HG03469 (cell line): ENCODE results near the gene FGF14.

Source experiments
- ATAC-seq: cut with Tn5 transposase; IDR thresholded peaks from one replicate; pipeline ENCODE4 v1.9.1; 2021; ENCODE audit warnings: mild to moderate bottlenecking, moderate library complexity, moderate number of reproducible peaks; ENCODE audit not compliant: unreplicated experiment

The FGF14 gene

GRCh38 chr13:101751488-101751887 is 650.4 kb downstream of the FGF14 start:
- ATAC-seq, result peak; percentile 80

GRCh38 chr13:101749584-101749983 is 652.3 kb downstream of the FGF14 start:
- no peak for ATAC-seq

GRCh38 chr13:101747039-101747438 is 654.8 kb downstream of the FGF14 start:
- no peak for ATAC-seq

DNA sequence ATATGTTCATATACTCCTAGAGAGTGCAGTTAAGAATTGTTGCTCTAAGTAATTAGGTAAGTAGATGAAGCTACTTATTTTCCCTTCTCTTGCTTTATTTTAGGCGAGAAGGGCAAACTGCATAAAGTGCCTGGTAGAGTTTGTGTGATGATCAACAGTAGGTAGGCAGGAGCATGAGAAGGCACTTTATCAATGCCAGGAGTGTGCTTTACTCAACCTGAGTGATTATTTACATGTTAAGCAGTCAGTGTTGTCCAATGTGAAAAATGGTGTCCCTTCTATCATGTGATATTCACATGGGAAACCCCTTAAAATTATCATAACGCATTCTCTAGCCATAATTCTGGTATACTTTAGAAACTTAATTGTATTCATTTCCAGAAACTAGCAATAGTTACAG is 655.3 kb downstream of the FGF14 start:
- no peak for ATAC-seq

- ATAC-seq, result peak; percentile 87
Observed at GRCh38 chr13:101739382-101740178, 662.3 kb downstream of the FGF14 start.

GRCh38 chr13:101738336-101738735 is 663.5 kb downstream of the FGF14 start:
- ATAC-seq, result no peak

- no peak for ATAC-seq
Observed at GRCh38 chr13:101736566-101736965, 665.3 kb downstream of the FGF14 start.

GRCh38 chr13:101730420-101731000 is 671.3 kb downstream of the FGF14 start:
- ATAC-seq, result no peak

GRCh38 chr13:101728615-101729014 is 673.2 kb downstream of the FGF14 start:
- ATAC-seq, result no peak

GRCh38 chr13:101728021-101728420 is 673.8 kb downstream of the FGF14 start:
- ATAC-seq, result no peak

GRCh38 chr13:101727118-101727517 is 674.7 kb downstream of the FGF14 start:
- ATAC-seq, result no peak

DNA sequence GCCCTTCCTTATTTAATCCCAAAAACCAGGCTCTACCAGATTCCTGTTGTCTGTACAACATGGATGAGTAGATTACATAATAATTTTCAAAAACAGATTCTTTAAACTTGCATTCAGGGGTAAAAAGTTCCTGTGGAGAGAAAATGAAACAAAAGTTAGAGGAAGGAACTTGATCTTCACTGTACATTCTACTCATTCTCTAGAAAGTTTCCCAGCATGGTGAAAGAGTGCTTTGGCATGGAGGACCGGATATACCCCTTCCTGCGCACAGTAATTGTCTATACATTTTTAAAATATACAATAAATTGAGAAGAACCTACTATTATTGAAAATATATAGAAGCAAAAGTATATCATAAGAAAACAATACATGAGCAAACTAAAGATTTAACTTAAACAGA is 675.2 kb downstream of the FGF14 start:
- no peak for ATAC-seq

DNA sequence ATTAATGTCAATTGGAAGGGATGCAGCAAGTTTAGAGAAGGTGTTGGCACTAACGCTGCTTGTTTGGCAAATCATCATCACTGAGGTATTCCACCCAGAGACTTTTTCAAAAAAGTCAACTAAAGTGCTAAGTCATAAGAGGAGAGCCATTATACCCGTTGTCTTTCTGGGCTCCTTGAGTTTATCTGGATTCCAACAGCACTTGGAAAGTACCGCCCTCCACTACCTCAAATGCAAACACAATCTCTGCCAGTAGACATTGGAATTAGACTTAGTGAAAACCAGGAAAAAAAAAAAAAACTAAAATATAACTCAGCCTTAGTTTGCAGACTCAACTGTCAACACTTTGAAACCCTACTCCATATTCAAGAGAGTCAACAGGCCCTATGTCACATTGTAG is 683.4 kb downstream of the FGF14 start:
- no peak for ATAC-seq

DNA sequence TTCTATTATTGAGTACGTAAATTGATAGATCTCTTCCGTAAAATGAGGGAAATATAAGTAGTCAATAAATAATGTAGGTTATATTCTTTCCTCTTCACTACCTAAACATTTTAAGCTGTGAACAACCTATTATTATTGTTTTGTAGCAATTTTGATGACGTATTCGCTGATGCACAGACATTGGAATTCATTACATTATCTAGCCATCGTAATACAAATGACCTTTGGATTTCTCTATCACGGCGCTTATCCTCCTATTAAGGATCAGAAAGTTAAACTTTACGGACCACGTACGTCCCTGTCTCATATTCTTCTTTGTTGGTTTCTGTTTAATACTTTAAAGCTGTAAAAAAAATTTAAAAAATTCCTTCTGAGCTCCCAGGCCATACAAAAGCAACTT is 684.5 kb downstream of the FGF14 start:
- no peak for ATAC-seq

GRCh38 chr13:101714195-101714594 is 687.7 kb downstream of the FGF14 start:
- no peak for ATAC-seq

GRCh38 chr13:101712026-101712348 is 689.9 kb downstream of the FGF14 start:
- ATAC-seq, result no peak

DNA sequence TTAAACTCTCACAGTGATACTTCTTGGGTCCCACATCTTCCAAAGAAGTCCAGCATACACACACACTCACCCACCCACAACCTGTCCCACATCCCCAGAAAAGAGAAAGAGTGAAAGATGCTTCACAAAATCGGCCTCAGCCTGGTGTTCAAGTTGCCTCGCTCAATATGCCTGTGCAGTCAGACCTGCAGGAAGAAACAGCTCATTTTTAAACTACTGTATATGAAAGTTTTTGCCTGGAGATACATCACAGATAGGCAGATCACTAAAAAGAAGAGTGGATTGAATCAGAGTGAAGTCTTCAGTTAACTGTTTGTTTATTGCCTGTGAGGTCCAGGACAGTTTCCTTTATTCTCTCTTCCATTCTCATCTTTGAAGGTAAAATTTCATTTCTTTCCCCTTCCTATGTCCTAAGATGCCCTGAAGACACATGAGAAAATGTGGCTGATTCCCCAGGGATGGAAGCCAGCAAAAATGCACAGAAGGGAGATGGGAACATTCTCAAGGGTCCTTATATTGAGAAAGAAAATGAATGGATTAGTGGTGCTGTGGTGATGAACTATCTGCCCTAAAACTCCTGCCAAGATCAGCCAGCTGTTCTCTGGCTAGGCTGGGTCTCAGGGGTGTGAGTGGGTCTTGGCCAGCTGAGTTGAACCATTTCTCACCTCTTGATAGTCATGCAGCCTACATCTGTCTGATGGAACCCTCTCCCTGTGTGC is 690.4 kb downstream of the FGF14 start:
- ATAC-seq, result no peak

DNA sequence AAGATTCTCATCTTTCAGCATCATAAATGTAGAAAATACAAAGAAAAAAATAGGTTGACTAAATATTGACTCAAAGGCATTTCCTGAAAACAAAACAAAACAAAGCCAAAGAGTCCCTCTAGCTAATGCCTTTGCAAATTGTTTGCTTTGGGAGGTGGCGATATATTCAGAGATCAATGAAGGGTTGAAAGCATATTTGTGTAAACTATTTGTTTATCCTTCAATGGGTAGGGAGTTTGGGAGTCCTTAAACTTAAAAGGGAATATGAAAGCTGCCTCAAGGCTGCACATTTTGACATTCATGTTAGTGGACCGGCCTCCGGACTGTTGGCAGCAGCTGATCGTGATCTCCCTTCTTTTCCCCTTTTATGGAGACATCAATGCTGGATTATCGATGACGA is 691.9 kb downstream of the FGF14 start:
- ATAC-seq, result no peak

- ATAC-seq, result no peak
Observed at GRCh38 chr13:101708115-101708514, 693.7 kb downstream of the FGF14 start.

- ATAC-seq, result no peak
Observed at GRCh38 chr13:101707659-101708058, 694.2 kb downstream of the FGF14 start.

DNA sequence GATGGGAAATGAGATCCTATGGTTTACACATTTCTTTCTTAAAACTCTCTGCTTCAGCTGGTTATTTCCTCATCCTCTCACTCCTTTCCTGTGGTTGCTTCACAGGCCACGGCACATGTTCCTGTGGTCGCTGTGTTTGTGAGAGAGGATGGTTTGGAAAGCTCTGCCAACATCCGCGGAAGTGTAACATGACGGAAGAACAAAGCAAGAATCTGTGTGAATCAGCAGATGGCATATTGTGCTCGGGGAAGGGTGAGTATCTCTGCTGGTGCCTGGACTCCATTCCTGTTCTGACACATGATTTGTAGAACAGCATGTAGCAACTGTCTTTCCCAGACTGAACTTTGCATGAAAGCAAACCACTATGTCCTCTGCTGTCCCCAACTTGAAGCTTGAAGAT is 695.2 kb downstream of the FGF14 start:
- ATAC-seq, result no peak

DNA sequence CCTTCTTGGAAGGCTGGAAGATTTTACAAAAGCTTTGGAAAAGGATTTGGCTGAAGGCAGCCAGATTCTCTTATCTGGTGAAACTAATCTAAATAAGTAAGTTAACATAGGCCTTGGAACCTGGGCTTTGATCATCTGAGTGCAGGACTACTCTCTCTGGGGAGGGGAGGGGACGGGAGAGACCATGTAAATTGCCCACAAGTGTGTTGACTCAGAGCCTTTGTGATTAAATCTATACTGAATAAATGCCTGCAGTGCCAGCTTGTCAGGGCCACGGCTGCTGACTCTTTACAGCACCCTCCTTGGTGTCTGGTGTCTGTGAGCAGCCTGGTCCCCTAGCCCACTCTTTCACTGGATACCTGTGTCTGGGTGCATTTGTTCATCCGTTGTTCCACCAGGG is 698.0 kb downstream of the FGF14 start:
- no peak for ATAC-seq
